Body of pancreas (tissue), 4 donors: ENCODE data around the gene RXRA.

ENCODE experiments used
- CTCF ChIP-seq, 7 experiments: fragments of 450-650 bp in 4 of 7; fragments of 200-600 bp in 3 of 7; sonication (generic) in 3 of 7; IDR thresholded peaks; one replicate each; pipeline ENCODE4 v1.5.1; 2016 to 2019; ENCODE audit warnings: antibody characterized with exemption in 7 of 7
- POLR2A ChIP-seq, 3 donors: fragments of 450-650 bp; IDR thresholded peaks; one replicate each; pipeline ENCODE4 v1.6.1; 2016; ENCODE audit warnings: antibody characterized with exemption in 3 of 3, mild to moderate bottlenecking in 2 of 3

DNA sequence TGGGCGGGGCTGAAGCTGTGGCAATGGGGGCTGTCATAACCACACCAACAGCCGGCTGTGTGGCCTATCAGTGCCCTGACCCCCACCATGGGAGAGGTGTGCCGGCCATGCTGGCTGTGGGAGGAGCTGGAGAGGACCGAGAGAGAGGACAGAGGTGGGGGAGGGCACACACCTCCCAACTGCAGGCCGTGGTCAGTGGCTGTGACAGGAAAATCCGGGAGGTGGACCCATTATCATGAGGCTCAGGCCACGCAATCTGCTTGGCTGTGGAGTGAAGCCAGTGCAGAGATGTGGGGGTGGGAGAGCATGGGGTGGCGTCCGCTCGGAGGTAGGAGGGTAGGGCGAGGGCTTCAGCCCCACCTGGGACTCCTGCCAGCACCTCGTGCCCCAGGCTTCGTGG, 136.1 kb downstream of the RXRA start:
- TF ChIP-seq CTCF (IDR thresholded peaks at IDR 0.05), result no peak
- no peak for TF ChIP-seq POLR2A (IDR thresholded peaks at IDR 0.05)
